ENCODE results near the gene FITM1. TPM values are rescaled to one million over a fixed set of nuclear protein-coding genes. Genes with fewer than 3 reads are reported as not detected.

FITM1 gene
- total RNA-seq, 1 experiment from 2014 or later: 0.46 TPM

DNA sequence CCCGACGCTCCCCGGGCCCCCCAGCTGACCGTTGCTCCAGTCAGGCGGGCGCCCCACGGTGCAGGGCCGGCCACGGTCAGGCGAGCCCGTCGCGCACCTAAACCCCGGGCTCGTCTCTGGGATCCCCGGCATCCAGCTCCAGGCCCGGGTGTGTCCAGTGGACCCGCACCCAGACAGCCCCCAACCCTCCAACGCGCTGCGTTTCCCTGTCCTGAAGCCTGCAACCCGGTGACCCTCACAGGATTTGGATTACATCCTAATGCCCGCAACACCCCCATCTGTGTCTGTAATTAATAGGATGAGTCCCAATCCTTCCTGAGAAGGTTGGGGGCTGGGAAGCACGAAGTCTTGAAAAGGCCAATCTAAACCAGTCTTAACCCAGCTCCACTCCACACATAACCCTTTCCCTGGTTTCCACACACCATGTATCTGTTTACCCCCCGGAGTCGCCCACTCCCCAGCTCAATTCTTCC, 48.7 kb upstream of the FITM1 start:
- no TSS peak for BruUV-seq (replicated peaks)
- TF ChIP-seq SIN3A (IDR thresholded peaks at IDR 0.05; ENCODE audit: borderline replicate concordance, insufficient read depth, low read depth, low read length): no peak
- no peak for TF ChIP-seq REST (IDR thresholded peaks at IDR 0.05; ENCODE audit: insufficient read depth in 1 of 2, low read depth in 2 of 2, low read length in 1 of 2)
- no peak for TF ChIP-seq POLR2AphosphoS5 (IDR thresholded peaks at IDR 0.05; ENCODE audit: low read depth, low read length)
- no peak for TF ChIP-seq TCF7L2 (IDR thresholded peaks at IDR 0.05; ENCODE audit: low read depth, low read length)
- TF ChIP-seq CTCF (IDR thresholded peaks at IDR 0.05): no peak

GRCh38 chr14:24082411-24083080, 47.9 kb upstream of the FITM1 start:
- Histone ChIP-seq H3K36me3 (ENCODE audit: control insufficient read depth, insufficient read depth, low read length) (no peaks in the 10 kb centered on the region; the same call in 1 of the 2 replicates), H3K4me3 (ENCODE audit: low read depth in 2 of 2, low read length in 2 of 2) (no peak overlapping the region), H3K9me3 (ENCODE audit: control insufficient read depth, insufficient read depth, low read depth, low read length) (no peaks in the 10 kb centered on the region), H3K27ac (ENCODE audit: low read length) (no peak overlapping the region), H3K27me3 (ENCODE audit: control insufficient read depth, insufficient read depth, low read length) (no peaks in the 10 kb centered on the region), H3K4me1 (ENCODE audit: control insufficient read depth, insufficient read depth, low read length) (peaks cover 9% of the 10 kb centered on the region; the same call in 1 of the 2 replicates)
- in situ Hi-C loops (cut with HindIII; ENCODE audit: low pct_unique_long_range_greater_than_20kb, low sequenced_read_pairs): no loop called here
- intact Hi-C loops (cut with micrococcal nuclease; ENCODE audit: unreplicated experiment): no loop called here
- TF ChIP-seq POLR2AphosphoS5 (IDR thresholded peaks at IDR 0.05; ENCODE audit: low read depth, low read length): no peak
- no peak for TF ChIP-seq SIN3A (IDR thresholded peaks at IDR 0.05; ENCODE audit: borderline replicate concordance, insufficient read depth, low read depth, low read length)
- TF ChIP-seq REST (IDR thresholded peaks at IDR 0.05; ENCODE audit: insufficient read depth in 1 of 2, low read depth in 2 of 2, low read length in 1 of 2): no peak
- TF ChIP-seq CTCF (IDR thresholded peaks at IDR 0.05): no peak
- no peak for TF ChIP-seq TCF7L2 (IDR thresholded peaks at IDR 0.05; ENCODE audit: low read depth, low read length)
- CTCF ChIA-PET: no interaction called here
- POLR2A ChIA-PET: no interaction called here
- no peak for DNase-seq (ENCODE audit: low read depth, low spot score)
- no peak for ATAC-seq
- no TSS peak for BruUV-seq (replicated peaks)

More for the DNA sequence above, 48.7 kb upstream of the FITM1 start:
- CTCF ChIA-PET: interaction anchor here (0.9 kb wide), 1 partner anchor 9 kb away, joined by 5 read pairs; no protein-coding TSS in a partner anchor
- Histone ChIP-seq H3K27ac (ENCODE audit: low read length) (peak overlapping the region; percentile 42; the same call in 1 of the 2 replicates), H3K27me3 (ENCODE audit: control insufficient read depth, insufficient read depth, low read length) (no peaks in the 10 kb centered on the region), H3K4me1 (ENCODE audit: control insufficient read depth, insufficient read depth, low read length) (peaks cover 9% of the 10 kb centered on the region; the same call in 1 of the 2 replicates), H3K9me3 (ENCODE audit: control insufficient read depth, insufficient read depth, low read depth, low read length) (no peaks in the 10 kb centered on the region), H3K4me3 (ENCODE audit: low read depth in 2 of 2, low read length in 2 of 2) (peak overlapping the region; percentile 55 to 64), H3K36me3 (ENCODE audit: control insufficient read depth, insufficient read depth, low read length) (no peaks in the 10 kb centered on the region; the same call in 1 of the 2 replicates)
- POLR2A ChIA-PET: no interaction called here
- in situ Hi-C loops (cut with HindIII; ENCODE audit: low pct_unique_long_range_greater_than_20kb, low sequenced_read_pairs): no loop called here
- no peak for DNase-seq (ENCODE audit: low read depth, low spot score)
- ATAC-seq: no peak
- intact Hi-C loops (cut with micrococcal nuclease; ENCODE audit: unreplicated experiment): no loop called here

Data from Panc1 (cell line).